Endothelial cell of umbilical vein (primary cell): ENCODE data around the gene DPP10. TPM values are rescaled to one million over a fixed set of nuclear protein-coding genes. Genes with fewer than 3 reads are reported as not detected.

Experiments
- BruUV-seq: library from RNA; stranded (reverse); fragments of 400-500 nt; replicated peaks from 2 replicates; lab custom pipeline; 2021; lab: Mats Ljungman, UMichigan
- CTCF ChIA-PET: fragments of 300-600, 350-600 bp; sonication (Branson Sonifier 250); formaldehyde crosslinking; loops from one replicate; lab custom pipeline; 2021; ENCODE audit warnings: antibody characterized with exemption, inconsistent platforms; lab: Charles Lee
- POLR2A ChIA-PET: fragments of 300-600, 350-600 bp; sonication (Branson Sonifier 250); formaldehyde crosslinking; loops from one replicate; lab custom pipeline; 2021; ENCODE audit warnings: antibody characterized with exemption, inconsistent platforms; lab: Charles Lee
- DNase-seq: peaks from one replicate; pipeline ENCODE4 v3.0.0-alpha.2; 2011; ENCODE audit warnings: low read depth, low spot score
- FAIRE-seq: peaks from 2 replicates; lab custom pipeline; 2011; peaks lifted over from hg19 to GRCh38; lab: Jason Lieb, UNC
- H2AFZ ChIP-seq: 2 replicates; pipeline ENCODE4 v1.6.0; 2012; ENCODE audit warnings: low read depth, low read length, control low read depth, inconsistent platforms
- H3K27ac ChIP-seq: 2 replicates; pipeline ENCODE4 v1.5.1; 2011; ENCODE audit warnings: low read depth, mild to moderate bottlenecking, control low read depth, low read length, moderate library complexity; ENCODE audit not compliant: insufficient read depth
- H3K27me3 ChIP-seq, 2 experiments: 2 replicates each; pipeline versions ENCODE4 v1.6.0 to v1.6.1; 2011; ENCODE audit warnings: low read length in 2 of 2, mixed read lengths in 1 of 2; ENCODE audit not compliant: control insufficient read depth in 2 of 2, insufficient read depth in 2 of 2
- H3K36me3 ChIP-seq, 2 experiments: 2 replicates in 1 of 2; 3 replicates in 1 of 2; pipeline ENCODE4 v1.5.1; 2011; ENCODE audit warnings: low read length in 2 of 2, mild to moderate bottlenecking in 1 of 2, moderate library complexity in 1 of 2; ENCODE audit not compliant: control insufficient read depth in 2 of 2, insufficient read depth in 2 of 2; ENCODE audit errors: extremely low read depth in 1 of 2
- H3K4me1 ChIP-seq: 3 replicates; pipeline ENCODE4 v1.5.1; 2011; ENCODE audit warnings: mild to moderate bottlenecking, low read length; ENCODE audit not compliant: control insufficient read depth, insufficient read depth; ENCODE audit errors: extremely low read depth
- H3K4me2 ChIP-seq: 2 replicates; pipeline ENCODE4 v1.6.1; 2011; ENCODE audit warnings: low read length, control low read depth, mixed read lengths; ENCODE audit not compliant: insufficient read depth
- H3K4me3 ChIP-seq, 3 experiments: fragments of 200-600 bp in 1 of 3; sonication (generic), shearing (Covaris generic) in 1 of 3; replicated peaks in 1 of 3; 2 replicates each; pipeline ENCODE4 v1.5.1; 2011 to 2016; ENCODE audit warnings: control low read depth in 3 of 3, low read length in 3 of 3, mild to moderate bottlenecking in 2 of 3, inconsistent platforms in 1 of 3, low read depth in 1 of 3, moderate library complexity in 1 of 3; ENCODE audit not compliant: insufficient read depth in 1 of 3
- H3K79me2 ChIP-seq: 2 replicates; pipeline ENCODE4 v1.6.0; 2012; ENCODE audit warnings: low read length, inconsistent platforms; ENCODE audit not compliant: control insufficient read depth, insufficient read depth
- H3K9ac ChIP-seq: replicated peaks from 2 replicates; pipeline ENCODE3; 2011; ENCODE audit warnings: low read length, control low read depth; ENCODE audit not compliant: insufficient read depth; ENCODE audit errors: extremely low read depth
- H3K9me1 ChIP-seq: replicated peaks from 3 replicates; pipeline ENCODE4 v1.6.0; 2011; ENCODE audit warnings: mild to moderate bottlenecking, low read length; ENCODE audit not compliant: control insufficient read depth, insufficient read depth; ENCODE audit errors: extremely low read depth
- H3K9me3 ChIP-seq: replicated peaks from 2 replicates; pipeline ENCODE4 v1.5.1; 2012; ENCODE audit warnings: low read length, inconsistent platforms; ENCODE audit not compliant: control insufficient read depth, insufficient read depth
- H4K20me1 ChIP-seq: replicated peaks from 2 replicates; pipeline ENCODE3; 2011; ENCODE audit warnings: mild to moderate bottlenecking, low read length; ENCODE audit not compliant: control insufficient read depth, insufficient read depth; ENCODE audit errors: extremely low read depth
- CTCF ChIP-seq, 2 donors: IDR thresholded peaks; 1 replicate in 1 of 2; 2 replicates in 1 of 2; pipeline ENCODE4 v1.5.1; 2011; ENCODE audit warnings: low read length in 2 of 2, mild to moderate bottlenecking in 2 of 2, moderate library complexity in 2 of 2, control low read depth in 1 of 2, inconsistent platforms in 1 of 2, low read depth in 1 of 2; ENCODE audit not compliant: insufficient read depth in 1 of 2; ENCODE audit errors: extremely low read depth in 1 of 2
- EZH2 ChIP-seq: IDR thresholded peaks from 2 replicates; pipeline ENCODE4 v1.6.1; 2012; ENCODE audit warnings: borderline replicate concordance, low read depth, mild to moderate bottlenecking, moderate library complexity, low read length, inconsistent platforms; ENCODE audit not compliant: severe bottlenecking
- FOS ChIP-seq: IDR thresholded peaks from 2 replicates; pipeline ENCODE4 v1.6.1; 2011; ENCODE audit warnings: mild to moderate bottlenecking, low read length, moderate library complexity, borderline replicate concordance; ENCODE audit not compliant: insufficient read depth
- GATA2 ChIP-seq: IDR thresholded peaks from 2 replicates; pipeline ENCODE4 v1.7.0; 2011; ENCODE audit warnings: low read depth, mild to moderate bottlenecking, moderate library complexity, mixed read lengths, low read length; ENCODE audit not compliant: insufficient read length, insufficient read depth
- JUN ChIP-seq: IDR thresholded peaks from 2 replicates; pipeline ENCODE4 v1.6.1; 2011; ENCODE audit warnings: borderline replicate concordance, low read depth; ENCODE audit not compliant: insufficient read length, insufficient read depth
- MAX ChIP-seq: IDR thresholded peaks from 2 replicates; pipeline ENCODE4 v1.6.1; 2011; ENCODE audit not compliant: insufficient read depth, insufficient read length
- MYC ChIP-seq: IDR thresholded peaks from one replicate; pipeline ENCODE4 v1.6.1; 2011; ENCODE audit warnings: mild to moderate bottlenecking, low read depth, low read length
- POLR2AphosphoS5 ChIP-seq: IDR thresholded peaks from 2 replicates; pipeline ENCODE4 v1.6.1; 2012; ENCODE audit warnings: low read depth, mild to moderate bottlenecking, control low read depth, low read length, moderate library complexity; ENCODE audit not compliant: insufficient read depth
- dilution Hi-C: fragments of 300-500 bp; cut with MboI; formaldehyde crosslinking; loops from one replicate; pipeline ENCODE4 v1.15.0; 2019; ENCODE audit warnings: low sequenced_read_pairs; ENCODE audit not compliant: extremely low pct_ligation_motif_present
- intact Hi-C: fragments of 100-400 bp; cut with micrococcal nuclease; formaldehyde crosslinking; loops from one replicate; pipeline ENCODE4 v1.10.0; 2022
- polyA plus RNA-seq, 4 experiments: library from polyadenylated mRNA; depleted of rRNA in 3 of 4; stranded (reverse) in 3 of 4; unstranded in 1 of 4; fragments of >200 nt; gene quantifications; 2 replicates each; pipeline versions ENCODE4 v1.2.1 to v1.2.3, GENCODE V29; 2011 to 2012; ENCODE audit warnings: missing spikeins in 1 of 4
- total RNA-seq: library from RNA; stranded (reverse); gene quantifications from 2 replicates; pipeline ENCODE4 v1.2.3, GENCODE V29; 2021

The DPP10 gene
- total and polyA plus RNA-seq, 2 donors (not counting 3 experiments of a cell fraction or from before 2014, with no cell fraction given): not detected

- H2AFZ ChIP-seq: no peak overlapping the region
- intact Hi-C loops (no loop called here), dilution Hi-C loops (no loop called here)
- POLR2A ChIA-PET: no interaction called here
- no peak overlapping the region for H3K4me2 ChIP-seq
- H3K9me3 ChIP-seq: peaks cover 2% of the 10 kb centered on the region
- no peaks in the 10 kb centered on the region for H3K36me3 ChIP-seq
- no peak overlapping the region for H3K4me3 ChIP-seq
- no peaks in the 10 kb centered on the region for H3K27me3 ChIP-seq
- H4K20me1 ChIP-seq: no peaks in the 10 kb centered on the region
- no peak for FAIRE-seq
- CTCF ChIA-PET: no interaction called here
- H3K9ac ChIP-seq: no peak overlapping the region
- no peaks in the 10 kb centered on the region for H3K79me2 ChIP-seq
- H3K27ac ChIP-seq: no peak overlapping the region
- TF ChIP-seq EZH2 (no peak), JUN (no peak), CTCF (IDR thresholded peaks at IDR 0.05; ENCODE audit: extremely low read depth in 1 of 2, insufficient read depth in 1 of 2, low read depth in 1 of 2, low read length in 2 of 2) (no peak), GATA2 (no peak), POLR2AphosphoS5 (no peak), MAX (no peak), MYC (no peak), FOS (no peak)
- no TSS peak for BruUV-seq
- no peaks in the 10 kb centered on the region for H3K9me1 ChIP-seq
- no peaks in the 10 kb centered on the region for H3K4me1 ChIP-seq
- DNase-seq: no peak
These were observed 167.4 kb downstream of the DPP10 start for GRCh38 chr2:114609801-114610200.
